HepG2 (cell line): Measurements from ENCODE around the gene FAM83E. TPM values are rescaled to one million over a fixed set of nuclear protein-coding genes. Genes with fewer than 3 reads are reported as not detected.

Experiments used
- ATAC-seq: fragments of 200-7000 bp; cut with Tn5 transposase; 3 replicates; pipeline ENCODE4 v1.9.1; 2020; ENCODE audit warnings: mild to moderate bottlenecking, moderate library complexity
- BruUV-seq: library from RNA; stranded (reverse); fragments of 400-500 nt; replicated peaks from 2 replicates; lab custom pipeline; 2021; lab: Mats Ljungman, UMichigan
- CTCF ChIA-PET: fragments of 300-600 bp; formaldehyde crosslinking; extraction: SDS; loops from one replicate; lab custom pipeline; 2021; ENCODE audit warnings: low total read pairs, inconsistent platforms, low intra/inter-chr PET ratio; lab: Yijun Ruan, JAX
- POLR2A ChIA-PET: fragments of 350-600 bp; sonication (Branson Sonifier 250); formaldehyde crosslinking; loops from one replicate; lab custom pipeline; 2020; ENCODE audit warnings: antibody characterized with exemption, inconsistent platforms; lab: Yijun Ruan, JAX
- DNase-seq: peaks from one replicate; pipeline ENCODE4 v3.0.0-alpha.2; 2015; ENCODE audit warnings: low spot score
- FAIRE-seq: peaks from 3 replicates; lab custom pipeline; 2011; peaks lifted over from hg19 to GRCh38; lab: Jason Lieb, UNC
- H2AFZ ChIP-seq: one replicate; pipeline ENCODE4 v1.6.1; 2011; ENCODE audit warnings: low read length, inconsistent platforms
- H3K27ac ChIP-seq: fragments of 300-600 bp; 3 replicates; pipeline ENCODE4 v1.8.0; 2011; ENCODE audit warnings: mixed run types, mild to moderate bottlenecking, mixed read lengths, low read length, inconsistent platforms; ENCODE audit not compliant: insufficient read depth; ENCODE audit errors: extremely low read length
- H3K27me3 ChIP-seq, 2 experiments: fragments of 200-600 bp in 1 of 2; 2 replicates in 1 of 2; 3 replicates in 1 of 2; pipeline versions ENCODE4 v1.6.0 to v1.8.0; 2011; ENCODE audit warnings: low read length in 2 of 2, mild to moderate bottlenecking in 2 of 2, moderate library complexity in 2 of 2, inconsistent platforms in 1 of 2; ENCODE audit not compliant: insufficient read depth in 2 of 2, control insufficient read depth in 1 of 2
- H3K36me3 ChIP-seq, 2 experiments: fragments of 200-600 bp in 1 of 2; replicated peaks in 1 of 2; 2 replicates in 1 of 2; 3 replicates in 1 of 2; pipeline versions ENCODE4 v1.5.1 to v1.8.0; 2011; ENCODE audit warnings: low read length in 2 of 2, inconsistent platforms in 1 of 2; ENCODE audit not compliant: insufficient read depth in 2 of 2, control insufficient read depth in 1 of 2
- H3K4me1 ChIP-seq: 2 replicates; pipeline ENCODE4 v1.5.1; 2012; ENCODE audit warnings: low read length, inconsistent platforms; ENCODE audit not compliant: insufficient read depth
- H3K4me2 ChIP-seq: 2 replicates; pipeline ENCODE4 v1.6.0; 2011; ENCODE audit warnings: low read depth, low read length, inconsistent platforms
- H3K4me3 ChIP-seq, 3 experiments: fragments of 200-600 bp in 1 of 3; sonication (generic), shearing (Covaris generic) in 1 of 3; replicated peaks in 1 of 3; 2 replicates each; pipeline ENCODE4 v1.5.1; 2011 to 2016; ENCODE audit warnings: low read length in 3 of 3, inconsistent platforms in 2 of 3, low read depth in 2 of 3, mild to moderate bottlenecking in 2 of 3, control low read depth in 1 of 3, mixed read lengths in 1 of 3; ENCODE audit not compliant: insufficient read depth in 1 of 3
- H3K79me2 ChIP-seq: one replicate; pipeline ENCODE4 v1.6.1; 2011; ENCODE audit warnings: low read length, inconsistent platforms; ENCODE audit not compliant: insufficient read depth
- H3K9ac ChIP-seq: 2 replicates; pipeline ENCODE4 v1.6.0; 2011; ENCODE audit warnings: mild to moderate bottlenecking, low read depth, low read length, inconsistent platforms; ENCODE audit not compliant: insufficient read depth
- H3K9me3 ChIP-seq: 2 replicates; pipeline ENCODE4 v1.5.1; 2012; ENCODE audit warnings: mild to moderate bottlenecking, low read length
- H4K20me1 ChIP-seq: 2 replicates; pipeline ENCODE4 v1.6.0; 2011; ENCODE audit warnings: inconsistent platforms, mild to moderate bottlenecking, low read length, moderate library complexity; ENCODE audit not compliant: insufficient read depth
- FOXO1 ChIP-seq: sonication (generic); formaldehyde crosslinking; IDR thresholded peaks from 2 replicates; pipeline ENCODE4 v1.4.0; 2020; ENCODE audit warnings: missing genetic modification reagents
- IRF9 ChIP-seq: sonication (generic); formaldehyde crosslinking; IDR thresholded peaks from 2 replicates; pipeline ENCODE4 v1.8.0; 2022; ENCODE audit warnings: missing genetic modification reagents, mild to moderate bottlenecking, borderline replicate concordance
- MBD4 ChIP-seq: IDR thresholded peaks from 2 replicates; pipeline ENCODE4 v1.6.1; 2012; ENCODE audit warnings: low read length, inconsistent platforms, borderline replicate concordance
- MTA1 ChIP-seq: sonication (generic); formaldehyde crosslinking; IDR thresholded peaks from 2 replicates; pipeline ENCODE4 v1.4.0; 2020; ENCODE audit warnings: missing genetic modification reagents, mild to moderate bottlenecking, borderline replicate concordance
- NCOR1 ChIP-seq: fragments of 200-600 bp; sonication (generic); IDR thresholded peaks from 2 replicates; pipeline ENCODE4 v1.7.0; 2017; ENCODE audit warnings: antibody characterized with exemption, low read length, borderline replicate concordance
- NR2F1 ChIP-seq, 2 experiments: fragments of 450-650 bp in 1 of 2; formaldehyde crosslinking in 1 of 2; IDR thresholded peaks; 2 replicates each; pipeline versions ENCODE4 v1.5.0 to v1.6.1; 2016 to 2020; ENCODE audit warnings: mild to moderate bottlenecking in 1 of 2, missing compliant biosample characterization in 1 of 2, missing genetic modification reagents in 1 of 2, moderate library complexity in 1 of 2
- POLR2G ChIP-seq: fragments of 200-400 bp; formaldehyde crosslinking; IDR thresholded peaks from 2 replicates; pipeline ENCODE4 v1.6.1; 2018; ENCODE audit warnings: mild to moderate bottlenecking, low read depth, low read length, moderate library complexity
- RARA ChIP-seq: IDR thresholded peaks from 2 replicates; pipeline ENCODE4 v1.6.1; 2016; ENCODE audit warnings: missing genetic modification reagents, missing compliant biosample characterization
- SPEN ChIP-seq: sonication (generic); formaldehyde crosslinking; IDR thresholded peaks from 2 replicates; pipeline ENCODE4 v1.5.1; 2020; ENCODE audit warnings: low read depth, mild to moderate bottlenecking, missing genetic modification reagents
- TCF7L2 ChIP-seq: IDR thresholded peaks from 2 replicates; pipeline ENCODE4 v1.6.1; 2011; ENCODE audit warnings: mild to moderate bottlenecking, low read depth, low read length, moderate library complexity
- THRA ChIP-seq: sonication (generic); formaldehyde crosslinking; IDR thresholded peaks from 2 replicates; pipeline ENCODE4 v1.4.0; 2020; ENCODE audit warnings: missing genetic modification reagents, borderline replicate concordance
- ZNF205 ChIP-seq: IDR thresholded peaks from 2 replicates; pipeline ENCODE4 v1.6.1; 2018; ENCODE audit warnings: missing biosample characterization, missing genetic modification reagents
- ZNF770 ChIP-seq: sonication (generic); formaldehyde crosslinking; IDR thresholded peaks from 2 replicates; pipeline ENCODE4 v1.5.0; 2020; ENCODE audit warnings: mild to moderate bottlenecking, missing genetic modification reagents
- WGBS: methylation state at CpG from one replicate; pipeline ENCODE4 v1.1.6; 2017; ENCODE audit warnings: low lambda C conversion rate; 5-methylcytosine and 5-hydroxymethylcytosine counted together
- in situ Hi-C: cut with HindIII; loops from 2 replicates; pipeline ENCODE4 v1.10.0; 2017; ENCODE audit warnings: low pct_unique_long_range_greater_than_20kb; ENCODE audit not compliant: extremely low pct_ligation_motif_present
- intact Hi-C: fragments of 100-400 bp; cut with micrococcal nuclease; formaldehyde crosslinking; loops from one replicate; pipeline ENCODE4 v1.10.0; 2022; ENCODE audit not compliant: unreplicated experiment
- polyA plus RNA-seq, 8 experiments: library from polyadenylated mRNA; depleted of rRNA in 3 of 8; stranded (reverse) in 7 of 8; unstranded in 1 of 8; fragments of >200 nt; fragmentation: Illumina TruSeq in 4 of 8; extraction: Trizol in 4 of 8; gene quantifications; 2 replicates each; pipeline versions ENCODE4 v1.2.1 to v1.2.3, GENCODE V29; 2011 to 2016; ENCODE audit warnings: low read depth in 4 of 8, missing spikeins in 1 of 8, mixed read lengths in 1 of 8; ENCODE audit not compliant: insufficient read depth in 1 of 8
- total RNA-seq, 5 experiments: library from RNA; depleted of rRNA; stranded (reverse); fragments of >200 nt; fragmentation: Illumina TruSeq; extraction: Trizol; gene quantifications; 2 replicates each; pipeline ENCODE4 v1.2.3, GENCODE V29; 2016; ENCODE audit warnings: low read depth in 1 of 5
- TF ChIP-seq, protein P1 (sequence below): sonication (generic); formaldehyde crosslinking; IDR thresholded peaks from 2 replicates; pipeline ENCODE4 v1.5.0; 2020; ENCODE audit warnings: missing genetic modification reagents, mild to moderate bottlenecking, borderline replicate concordance
- TF ChIP-seq, protein P2 (sequence below): sonication (generic); formaldehyde crosslinking; IDR thresholded peaks from 2 replicates; pipeline ENCODE4 v1.8.1; 2022; ENCODE audit warnings: mild to moderate bottlenecking, missing genetic modification reagents

The FAM83E gene
- total and polyA plus RNA-seq, 2 of the 13 experiments (the other 11 are each of a cell fraction or from before 2014, with no cell fraction given): 0.18 to 0.60 TPM

DNA sequence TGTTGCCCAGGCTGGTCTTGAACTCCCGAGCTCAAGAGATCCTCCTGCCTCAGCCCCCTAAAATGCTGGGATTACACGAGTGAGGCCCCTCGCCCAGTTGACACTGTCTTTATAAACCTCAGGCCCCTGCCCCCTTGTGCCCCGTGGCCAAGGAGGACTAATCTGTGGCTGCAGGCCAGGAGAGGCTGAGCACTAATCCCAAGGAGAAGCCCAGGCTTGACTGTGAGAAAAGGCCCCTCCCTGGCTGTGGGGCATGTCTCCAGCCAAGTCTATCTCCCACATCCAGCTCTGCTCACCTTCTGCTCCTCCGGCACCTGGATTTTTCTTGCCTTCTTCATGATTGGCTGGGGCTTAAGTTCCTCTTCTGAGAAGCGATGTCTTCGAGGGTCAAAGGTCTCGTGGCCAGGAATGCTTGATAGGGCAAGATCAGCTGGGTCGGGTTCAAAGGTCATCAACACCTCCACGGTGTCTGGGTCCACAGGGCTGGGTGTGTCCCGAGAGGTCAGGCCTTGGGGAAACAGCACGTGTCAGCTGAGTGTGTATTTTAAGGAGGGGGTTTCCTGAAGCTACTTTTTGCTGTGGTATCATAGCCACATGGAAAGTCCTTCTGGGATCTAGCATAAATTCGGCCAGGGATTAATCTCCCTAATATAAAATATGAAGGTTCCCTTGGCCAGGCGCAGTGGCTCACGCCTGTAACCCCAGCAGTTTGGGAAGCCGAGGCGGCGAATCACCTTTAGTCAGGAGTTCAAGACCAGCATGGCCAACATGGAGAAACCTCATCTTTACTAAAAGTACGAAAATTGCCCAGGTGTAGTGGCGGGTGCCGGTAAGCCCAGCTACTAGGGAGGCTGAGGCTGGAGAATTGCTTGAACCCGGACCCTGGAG lies 18.5 kb upstream of the FAM83E start:
- Histone ChIP-seq H3K9me3 (no peaks in the 10 kb centered on the region), H3K27ac (peak overlapping the region; percentile 90), H3K4me2 (peak overlapping the region; percentile 96), H3K4me3 (peak overlapping the region in 1 of 3 experiments; percentile 47; a peak in 2 of 6 replicates), H3K27me3 (no peaks in the 10 kb centered on the region; a peak in 1 of 5 replicates), H3K79me2 (no peaks in the 10 kb centered on the region), H3K4me1 (peaks cover 65% of the 10 kb centered on the region), H3K36me3 (no peaks in the 10 kb centered on the region), H3K9ac (peak overlapping the region; percentile 61; the same call in 1 of the 2 replicates), H2AFZ (no peak overlapping the region), H4K20me1 (no peaks in the 10 kb centered on the region)
- intact Hi-C loops (loop anchor here (2.0 kb wide), 1 partner anchor 15 kb away; the partner anchor contains the start of genes RPL18 and SPHK2), in situ Hi-C loops (no loop called here)
- FAIRE-seq (peak; percentile 50), DNase-seq (no peak), ATAC-seq (no peak)
- WGBS: 75% methylated on average over 18 of the region's 22 CpGs
- POLR2A ChIA-PET: interaction anchor here (0.6 to 5.8 kb wide), 11 partner anchors 9 to 330 kb away, joined by 3 to 61 read pairs (median 3); partner anchors contain the start of genes CA11, RPL18 and SPHK2
- CTCF ChIA-PET: no interaction called here
- no TSS peak for BruUV-seq
- TF ChIP-seq POLR2G: 0 out of 2 replicates have a peak, but pooled peaks have one; percentile 21
- 0 out of 2 replicates have a peak, but pooled peaks have one; percentile 24 for TF ChIP-seq RARA (CRISPR knock-in tag)
- peak; percentile 58 to 63; a peak in 2 of 4 replicates for TF ChIP-seq NR2F1 (CRISPR knock-in tag; IDR thresholded peaks at IDR 0.05)
- TF ChIP-seq ZNF770 (CRISPR knock-in tag): peak; percentile 61; the same call in 1 of the 2 replicates
- TF ChIP-seq THRA (CRISPR knock-in tag): 0 out of 2 replicates have a peak, but pooled peaks have one; percentile 28
- TF ChIP-seq MBD4: no peak
- TF ChIP-seq MTA1 (CRISPR knock-in tag): 0 out of 2 replicates have a peak, but pooled peaks have one; percentile 36
- TF ChIP-seq FOXO1 (CRISPR knock-in tag): no peak
- no peak for TF ChIP-seq ZNF205 (CRISPR knock-in tag)
- TF ChIP-seq SPEN: no peak
- no peak for TF ChIP-seq IRF9 (CRISPR knock-in tag)
- TF ChIP-seq, protein P1, sequence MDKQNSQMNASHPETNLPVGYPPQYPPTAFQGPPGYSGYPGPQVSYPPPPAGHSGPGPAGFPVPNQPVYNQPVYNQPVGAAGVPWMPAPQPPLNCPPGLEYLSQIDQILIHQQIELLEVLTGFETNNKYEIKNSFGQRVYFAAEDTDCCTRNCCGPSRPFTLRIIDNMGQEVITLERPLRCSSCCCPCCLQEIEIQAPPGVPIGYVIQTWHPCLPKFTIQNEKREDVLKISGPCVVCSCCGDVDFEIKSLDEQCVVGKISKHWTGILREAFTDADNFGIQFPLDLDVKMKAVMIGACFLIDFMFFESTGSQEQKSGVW (CRISPR knock-in tag): no peak
- TF ChIP-seq TCF7L2: no peak
- TF ChIP-seq NCOR1: peak; percentile 47; the same call in 1 of the 2 replicates
- TF ChIP-seq, protein P2, sequence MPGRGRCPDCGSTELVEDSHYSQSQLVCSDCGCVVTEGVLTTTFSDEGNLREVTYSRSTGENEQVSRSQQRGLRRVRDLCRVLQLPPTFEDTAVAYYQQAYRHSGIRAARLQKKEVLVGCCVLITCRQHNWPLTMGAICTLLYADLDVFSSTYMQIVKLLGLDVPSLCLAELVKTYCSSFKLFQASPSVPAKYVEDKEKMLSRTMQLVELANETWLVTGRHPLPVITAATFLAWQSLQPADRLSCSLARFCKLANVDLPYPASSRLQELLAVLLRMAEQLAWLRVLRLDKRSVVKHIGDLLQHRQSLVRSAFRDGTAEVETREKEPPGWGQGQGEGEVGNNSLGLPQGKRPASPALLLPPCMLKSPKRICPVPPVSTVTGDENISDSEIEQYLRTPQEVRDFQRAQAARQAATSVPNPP (CRISPR knock-in tag): no peak
